H1 (cell line): Measurements from ENCODE around the gene CHCHD6. TPM values are rescaled to one million over a fixed set of nuclear protein-coding genes. Genes with fewer than 3 reads are reported as not detected.

ENCODE experiments used
- CTCF ChIA-PET: fragments of 300-600 bp; sonication (Branson Sonifier 250); formaldehyde crosslinking; loops from one replicate; lab custom pipeline; 2021; ENCODE audit not compliant: partially characterized antibody; lab: Charles Lee
- POLR2A ChIA-PET: fragments of 300-600 bp; sonication (Branson Sonifier 250); formaldehyde crosslinking; loops from one replicate; lab custom pipeline; 2021; ENCODE audit warnings: inconsistent platforms; ENCODE audit not compliant: partially characterized antibody; lab: Charles Lee
- DNase-seq, 2 experiments: peaks; one replicate each; pipeline versions ENCODE4 v3.0.0 to v3.0.0-alpha.2; 2010 to 2022; ENCODE audit warnings: low spot score in 2 of 2, low read depth in 1 of 2, mixed read lengths in 1 of 2
- FAIRE-seq: peaks from 2 replicates; lab custom pipeline; 2011; peaks lifted over from hg19 to GRCh38; lab: Jason Lieb, UNC
- H2AFZ ChIP-seq: 2 replicates; pipeline ENCODE4 v1.8.1; 2012; ENCODE audit warnings: low read length, inconsistent platforms
- H2AK5ac ChIP-seq: 2 replicates; pipeline ENCODE4 v1.6.1; 2013; ENCODE audit warnings: low read depth, low read length
- H2BK120ac ChIP-seq: replicated peaks from 2 replicates; pipeline ENCODE3; 2013; ENCODE audit warnings: low read depth, low read length, inconsistent platforms
- H2BK12ac ChIP-seq: 2 replicates; pipeline ENCODE4 v1.6.1; 2013; ENCODE audit warnings: low read depth, low read length
- H2BK15ac ChIP-seq: 2 replicates; pipeline ENCODE4 v1.6.1; 2013; ENCODE audit warnings: low read length
- H2BK20ac ChIP-seq: 2 replicates; pipeline ENCODE4 v1.6.1; 2013; ENCODE audit warnings: low read length
- H2BK5ac ChIP-seq: 2 replicates; pipeline ENCODE4 v1.6.1; 2013; ENCODE audit warnings: low read depth, low read length
- H3K14ac ChIP-seq: 2 replicates; pipeline ENCODE4 v1.6.1; 2013; ENCODE audit warnings: inconsistent platforms; ENCODE audit not compliant: insufficient read length
- H3K18ac ChIP-seq: 2 replicates; pipeline ENCODE4 v1.6.1; 2013; ENCODE audit warnings: low read length; ENCODE audit errors: extremely low read depth
- H3K23ac ChIP-seq: 2 replicates; pipeline ENCODE4 v1.6.1; 2013; ENCODE audit warnings: inconsistent platforms; ENCODE audit not compliant: insufficient read length
- H3K23me2 ChIP-seq: 2 replicates; pipeline ENCODE4 v1.6.1; 2013; ENCODE audit warnings: low read depth, low read length
- H3K27ac ChIP-seq: 2 replicates; pipeline ENCODE4 v1.6.1; 2011; ENCODE audit warnings: low read depth, low read length, inconsistent platforms
- H3K27me3 ChIP-seq, 4 experiments: replicated peaks in 1 of 4; 1 replicate in 1 of 4; 2 replicates in 3 of 4; pipeline versions ENCODE4 v1.6.1 to v1.8.1; 2011 to 2013; ENCODE audit warnings: low read length in 3 of 4, mild to moderate bottlenecking in 3 of 4, inconsistent platforms in 2 of 4, mixed read lengths in 2 of 4, moderate library complexity in 1 of 4; ENCODE audit not compliant: control insufficient read depth in 3 of 4, insufficient read depth in 3 of 4; ENCODE audit errors: extremely low read depth in 1 of 4
- H3K36me3 ChIP-seq, 4 experiments: 2 replicates each; pipeline versions ENCODE4 v1.6.1 to v1.8.1; 2011 to 2013; ENCODE audit warnings: mild to moderate bottlenecking in 4 of 4, low read length in 3 of 4, moderate library complexity in 2 of 4, control low read depth in 1 of 4, inconsistent platforms in 1 of 4; ENCODE audit not compliant: insufficient read depth in 4 of 4, control insufficient read depth in 2 of 4
- H3K4ac ChIP-seq: replicated peaks from 2 replicates; pipeline ENCODE3; 2013; ENCODE audit warnings: low read length, low read depth, mixed read lengths, inconsistent platforms; ENCODE audit not compliant: insufficient read length
- H3K4me1 ChIP-seq, 4 experiments: replicated peaks in 1 of 4; 1 replicate in 1 of 4; 2 replicates in 3 of 4; pipeline versions ENCODE4 v1.6.1 to v1.8.1; 2011 to 2013; ENCODE audit warnings: low read length in 3 of 4, inconsistent platforms in 2 of 4, mixed read lengths in 1 of 4; ENCODE audit not compliant: insufficient read depth in 4 of 4, control insufficient read depth in 3 of 4
- H3K4me2 ChIP-seq, 2 experiments: 2 replicates each; pipeline versions ENCODE4 v1.6.1 to v1.8.1; 2011 to 2013; ENCODE audit warnings: low read depth in 2 of 2, low read length in 2 of 2, control low read depth in 1 of 2, inconsistent platforms in 1 of 2, mild to moderate bottlenecking in 1 of 2; ENCODE audit not compliant: insufficient read depth in 1 of 2
- H3K4me3 ChIP-seq, 4 experiments: fragments of 200-600, 300-600 bp in 1 of 4; sonication (generic), shearing (Covaris generic), sonication (Bioruptor Twin) in 1 of 4; 2 replicates each; pipeline versions ENCODE4 v1.5.1 to v1.8.1; 2011 to 2016; ENCODE audit warnings: low read length in 4 of 4, low read depth in 3 of 4, control low read depth in 2 of 4, inconsistent platforms in 2 of 4, mild to moderate bottlenecking in 2 of 4, mixed read lengths in 1 of 4, moderate library complexity in 1 of 4; ENCODE audit not compliant: insufficient read depth in 2 of 4; ENCODE audit errors: extremely low read depth in 1 of 4
- H3K56ac ChIP-seq: replicated peaks from 2 replicates; pipeline ENCODE3; 2013; ENCODE audit warnings: low read depth, mild to moderate bottlenecking, mixed read lengths, low read length, inconsistent platforms; ENCODE audit not compliant: insufficient read length
- H3K79me1 ChIP-seq: 2 replicates; pipeline ENCODE4 v1.6.1; 2013; ENCODE audit warnings: low read depth, low read length, control low read depth
- H3K79me2 ChIP-seq, 2 experiments: 2 replicates each; pipeline versions ENCODE4 v1.6.1 to v1.8.1; 2012 to 2013; ENCODE audit warnings: low read length in 2 of 2, mild to moderate bottlenecking in 2 of 2, inconsistent platforms in 1 of 2; ENCODE audit not compliant: insufficient read depth in 2 of 2, control insufficient read depth in 1 of 2
- H3K9ac ChIP-seq, 4 experiments: replicated peaks in 1 of 4; 1 replicate in 1 of 4; 2 replicates in 3 of 4; pipeline versions ENCODE4 v1.6.1 to v1.8.1; 2011 to 2013; ENCODE audit warnings: low read depth in 3 of 4, low read length in 3 of 4, control low read depth in 2 of 4, mild to moderate bottlenecking in 2 of 4, moderate library complexity in 2 of 4, inconsistent platforms in 1 of 4; ENCODE audit errors: extremely low read depth in 1 of 4
- H3K9me3 ChIP-seq, 2 experiments: 2 replicates each; pipeline versions ENCODE4 v1.6.1 to v1.8.1; 2012 to 2013; ENCODE audit warnings: mild to moderate bottlenecking in 2 of 2, moderate library complexity in 2 of 2, control low read depth in 1 of 2, inconsistent platforms in 1 of 2, low read depth in 1 of 2, low read length in 1 of 2, mixed read lengths in 1 of 2; ENCODE audit not compliant: insufficient read depth in 2 of 2
- H4K20me1 ChIP-seq, 2 experiments: replicated peaks in 1 of 2; 2 replicates each; pipeline versions ENCODE3 to v1.8.1; 2011 to 2013; ENCODE audit warnings: inconsistent platforms in 2 of 2, low read length in 2 of 2, mild to moderate bottlenecking in 1 of 2; ENCODE audit not compliant: insufficient read depth in 2 of 2, control insufficient read depth in 1 of 2
- H4K5ac ChIP-seq: 2 replicates; pipeline ENCODE4 v1.6.1; 2013; ENCODE audit warnings: low read length, low read depth, mixed read lengths, inconsistent platforms; ENCODE audit not compliant: insufficient read length
- H4K8ac ChIP-seq: 2 replicates; pipeline ENCODE4 v1.8.0; 2013; ENCODE audit warnings: mild to moderate bottlenecking, moderate library complexity, low read length, inconsistent platforms; ENCODE audit not compliant: insufficient read depth; ENCODE audit errors: extremely low read depth
- H4K91ac ChIP-seq: replicated peaks from 2 replicates; pipeline ENCODE3; 2013; ENCODE audit warnings: low read length, mixed read lengths, inconsistent platforms; ENCODE audit not compliant: insufficient read length
- BRCA1 ChIP-seq: IDR thresholded peaks from 2 replicates; pipeline ENCODE4 v1.6.1; 2012; ENCODE audit warnings: low read depth, low read length, improper control_type of control experiment
- CHD1 ChIP-seq: IDR thresholded peaks from 2 replicates; pipeline ENCODE4 v1.6.1; 2012; ENCODE audit warnings: low read depth, low read length, improper control_type of control experiment
- CTBP2 ChIP-seq: IDR thresholded peaks from 2 replicates; pipeline ENCODE4 v1.7.0; 2011; ENCODE audit warnings: borderline replicate concordance, mild to moderate bottlenecking, moderate library complexity, mixed read lengths, low read length; ENCODE audit not compliant: insufficient read depth, insufficient read length
- EP300 ChIP-seq, 2 experiments: IDR thresholded peaks; 1 replicate in 1 of 2; 2 replicates in 1 of 2; pipeline ENCODE4 v1.6.1; 2011 to 2012; ENCODE audit warnings: low read depth in 2 of 2, low read length in 2 of 2, mild to moderate bottlenecking in 2 of 2, borderline replicate concordance in 1 of 2, inconsistent platforms in 1 of 2, moderate library complexity in 1 of 2
- POLR2A ChIP-seq, 2 experiments: IDR thresholded peaks; 1 replicate in 1 of 2; 2 replicates in 1 of 2; pipeline ENCODE4 v1.6.1; 2011; ENCODE audit warnings: low read depth in 2 of 2, low read length in 2 of 2, mild to moderate bottlenecking in 2 of 2; ENCODE audit errors: control extremely low read depth in 1 of 2
- RFX5 ChIP-seq: IDR thresholded peaks from 2 replicates; pipeline ENCODE4 v1.6.1; 2011; ENCODE audit warnings: low read depth, low read length, improper control_type of control experiment, borderline replicate concordance
- SIRT6 ChIP-seq: IDR thresholded peaks from one replicate; pipeline ENCODE4 v1.7.1; 2012; ENCODE audit warnings: low read length, inconsistent platforms
- SIX5 ChIP-seq: IDR thresholded peaks from 2 replicates; pipeline ENCODE4 v1.6.1; 2011; ENCODE audit warnings: mild to moderate bottlenecking, low read depth, low read length
- ZNF274 ChIP-seq: IDR thresholded peaks from 2 replicates; pipeline ENCODE4 v1.7.0; 2012; ENCODE audit warnings: low read length, borderline replicate concordance; ENCODE audit errors: extremely low read depth
- WGBS, 2 experiments: shearing (Covaris generic) in 1 of 2; methylation state at CpG; one replicate each; pipeline versions ENCODE4 v1.1.6 to v1.1.7; 2013 to 2015; ENCODE audit warnings: low lambda C conversion rate in 2 of 2, mixed read lengths in 2 of 2, inconsistent platforms in 1 of 2, low coverage in 1 of 2, missing lambda C conversion rate in 1 of 2; ENCODE audit not compliant: insufficient replicate concordance in 2 of 2, insufficient coverage in 1 of 2, insufficient read length in 1 of 2; ENCODE audit errors: extremely low coverage in 1 of 2, missing lambda C conversion rate in 1 of 2; 5-methylcytosine and 5-hydroxymethylcytosine counted together
- polyA plus RNA-seq, 7 experiments: library from polyadenylated mRNA; depleted of rRNA in 3 of 7; stranded (reverse) in 5 of 7; unstranded in 2 of 7; fragments of >200 nt in 5 of 7; fragments of 200-250 nt in 2 of 7; gene quantifications; 1 replicate in 5 of 7; 2 replicates in 1 of 7; 4 replicates in 1 of 7; pipeline versions ENCODE4 v1.2.1 to v1.2.3, GENCODE V29; 2011 to 2013; ENCODE audit warnings: missing spikeins in 2 of 7, mixed read lengths in 2 of 7
- total RNA-seq: library from RNA; stranded (reverse); fragmentation: NEBNext Ultra II Directional; extraction: Animal tissue kit (Norgen Biotek cat#: 25700); gene quantifications from 2 replicates; pipeline ENCODE4 v1.2.1, GENCODE V29; 2021

CHCHD6 gene
- total and polyA plus RNA-seq, 2 of the 8 experiments (the other 6 are each of a cell fraction or from before 2014, with no cell fraction given) = 32.4 to 37.6 TPM

DNA sequence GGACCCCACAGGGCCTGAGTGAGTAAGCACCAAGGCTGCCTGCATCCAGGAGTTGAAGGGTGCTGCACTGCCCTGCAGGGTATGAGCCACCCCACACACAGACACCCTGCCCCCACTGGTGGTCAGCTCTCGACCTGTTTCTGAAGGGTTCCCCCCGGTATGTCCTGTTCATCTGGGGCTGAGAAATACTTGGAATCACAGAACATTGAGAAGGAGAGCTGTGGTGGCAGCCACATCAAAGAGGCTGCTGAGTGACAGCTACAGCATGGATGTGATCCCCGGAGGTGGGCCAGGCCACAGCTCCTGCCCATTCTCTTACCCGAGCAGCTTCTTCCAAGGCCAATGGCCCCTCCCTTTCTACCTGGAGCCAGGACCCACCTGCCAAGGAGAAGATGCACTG lies 212.5 kb downstream of the CHCHD6 start:
- no peak for TF ChIP-seq ZNF274
- no peak for TF ChIP-seq BRCA1
- no peak for TF ChIP-seq SIRT6
- TF ChIP-seq EP300 (IDR thresholded peaks at IDR 0.05; ENCODE audit: borderline replicate concordance in 1 of 2, low read depth in 2 of 2, low read length in 2 of 2) = no peak
- TF ChIP-seq CHD1 = no peak
- no peak for TF ChIP-seq POLR2A (IDR thresholded peaks at IDR 0.05; ENCODE audit: control extremely low read depth in 1 of 2, low read depth in 2 of 2, low read length in 2 of 2)
- TF ChIP-seq CTBP2 = no peak
- TF ChIP-seq RFX5 = no peak
- TF ChIP-seq SIX5 = no peak
- no peak overlapping the region for H2BK120ac ChIP-seq
- H3K14ac ChIP-seq = no peak overlapping the region
- H2BK12ac ChIP-seq = no peak overlapping the region
- H3K79me2 ChIP-seq = no peaks in the 10 kb centered on the region
- FAIRE-seq = no peak
- H3K18ac ChIP-seq = no peak overlapping the region
- H3K36me3 ChIP-seq = no peaks in the 10 kb centered on the region
- no peaks in the 10 kb centered on the region; the same call in 1 of the 2 replicates for H3K79me1 ChIP-seq
- no peak overlapping the region for H3K4ac ChIP-seq
- no peak overlapping the region for H3K27ac ChIP-seq
- CTCF ChIA-PET = interaction anchor here (1.7 to 2.5 kb wide), 2 partner anchors 12 to 20 kb away, joined by 5 to 6 read pairs; no protein-coding TSS in a partner anchor
- no peak overlapping the region for H4K5ac ChIP-seq
- no peaks in the 10 kb centered on the region for H3K23me2 ChIP-seq
- no peak overlapping the region for H2BK15ac ChIP-seq
- no peak for DNase-seq
- H3K9me3 ChIP-seq = 0 out of 4 replicates have a peak, but pooled peaks cover 0 to 6% of the 10 kb centered on the region in 2 experiments
- H2BK5ac ChIP-seq = no peak overlapping the region
- no peak overlapping the region for H2BK20ac ChIP-seq
- H3K56ac ChIP-seq = no peak overlapping the region
- H4K8ac ChIP-seq = no peak overlapping the region
- no peak overlapping the region for H3K4me2 ChIP-seq
- no peaks in the 10 kb centered on the region for H3K27me3 ChIP-seq
- no peak overlapping the region for H2AFZ ChIP-seq
- WGBS, 2 experiments = 98% methylated on average over 4 of the region's 4 CpGs; no CpG with 5 or more reads in 1 of the 2 experiments
- no peak overlapping the region for H3K23ac ChIP-seq
- H3K9ac ChIP-seq = no peak overlapping the region
- POLR2A ChIA-PET = interaction anchor here (1.1 kb wide), 1 partner anchor 18 kb away, joined by 3 read pairs; no protein-coding TSS in a partner anchor
- no peaks in the 10 kb centered on the region for H3K4me1 ChIP-seq
- no peak overlapping the region for H2AK5ac ChIP-seq
- no peak overlapping the region for H3K4me3 ChIP-seq
- no peak overlapping the region for H4K91ac ChIP-seq
- H4K20me1 ChIP-seq = no peaks in the 10 kb centered on the region
